GM19324 (cell line): ENCODE results near the gene JPH2.
A peak's percentile ranks its signal among the peaks of the same experiment; 100 is the strongest.
"Not testable (repeated sequence)": the region's sequence is repeated elsewhere in the genome, so short reads cannot be mapped to it uniquely, and the experiment has no call there.

Experiments used
- ATAC-seq: cut with Tn5 transposase; IDR thresholded peaks from one replicate; pipeline ENCODE4 v1.9.1; 2021; ENCODE audit warnings: mild to moderate bottlenecking, moderate library complexity; ENCODE audit not compliant: unreplicated experiment, low FRiP score

The JPH2 gene

DNA sequence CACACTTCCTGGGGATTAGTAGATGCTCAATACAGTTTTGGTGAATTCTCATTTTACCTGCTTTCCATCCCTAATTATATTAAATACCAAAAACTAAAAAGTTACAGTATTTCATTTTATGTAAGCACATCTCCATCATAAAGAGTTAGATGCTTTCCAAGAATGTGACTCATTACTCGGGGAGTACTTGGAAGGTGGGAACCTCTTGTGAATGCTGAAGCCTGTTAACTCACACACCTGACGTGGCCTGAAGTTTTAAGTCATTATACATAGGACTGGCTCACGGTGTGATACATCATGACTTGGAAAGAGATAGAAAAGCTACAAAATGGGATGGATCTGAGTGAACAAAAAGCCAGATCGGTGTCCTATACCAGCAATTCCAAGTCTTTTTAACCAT lies 25.8 kb upstream of the JPH2 start:
- no peak for ATAC-seq

DNA sequence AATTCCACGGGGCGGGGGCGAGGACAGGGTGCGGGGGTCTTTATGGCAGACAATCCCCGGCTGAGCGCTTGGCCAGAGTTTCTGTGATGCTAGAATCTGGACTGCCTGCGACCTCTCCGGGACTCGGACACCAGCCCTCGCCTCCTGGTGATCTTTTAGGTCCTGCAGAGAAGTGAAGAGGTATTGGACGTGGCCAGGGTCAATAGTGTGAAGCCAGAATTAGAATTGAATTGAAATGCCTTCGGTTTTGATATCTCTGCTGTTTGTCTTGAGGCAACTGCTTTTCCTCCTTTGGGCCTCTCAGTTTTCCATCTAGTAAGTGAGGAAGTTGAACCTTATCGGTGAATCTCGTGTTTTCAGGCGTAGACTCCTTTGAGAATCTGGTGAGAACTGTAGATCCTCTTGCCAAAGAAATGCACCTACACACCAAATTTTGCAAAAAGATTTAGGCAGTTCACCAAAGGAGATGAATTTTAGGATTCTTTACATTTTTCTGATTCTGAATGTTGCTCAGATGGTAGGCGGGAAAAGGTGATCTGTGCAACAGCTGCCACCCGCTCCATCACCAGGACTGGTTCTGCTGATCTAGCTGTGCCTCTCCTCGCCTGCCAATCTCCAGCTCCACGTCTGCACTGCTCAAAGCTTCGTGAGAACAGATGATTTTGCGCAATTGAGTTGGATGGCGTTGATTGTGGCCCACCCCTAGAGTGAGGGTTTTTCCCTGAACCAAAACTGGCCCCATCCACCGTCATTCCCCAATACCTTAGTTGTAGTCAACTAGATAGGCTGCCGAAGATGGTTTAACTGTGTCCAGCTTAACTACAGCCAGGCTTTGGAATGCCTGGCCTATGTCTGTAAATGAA lies 24.4 kb upstream of the JPH2 start:
- no peak for ATAC-seq

DNA sequence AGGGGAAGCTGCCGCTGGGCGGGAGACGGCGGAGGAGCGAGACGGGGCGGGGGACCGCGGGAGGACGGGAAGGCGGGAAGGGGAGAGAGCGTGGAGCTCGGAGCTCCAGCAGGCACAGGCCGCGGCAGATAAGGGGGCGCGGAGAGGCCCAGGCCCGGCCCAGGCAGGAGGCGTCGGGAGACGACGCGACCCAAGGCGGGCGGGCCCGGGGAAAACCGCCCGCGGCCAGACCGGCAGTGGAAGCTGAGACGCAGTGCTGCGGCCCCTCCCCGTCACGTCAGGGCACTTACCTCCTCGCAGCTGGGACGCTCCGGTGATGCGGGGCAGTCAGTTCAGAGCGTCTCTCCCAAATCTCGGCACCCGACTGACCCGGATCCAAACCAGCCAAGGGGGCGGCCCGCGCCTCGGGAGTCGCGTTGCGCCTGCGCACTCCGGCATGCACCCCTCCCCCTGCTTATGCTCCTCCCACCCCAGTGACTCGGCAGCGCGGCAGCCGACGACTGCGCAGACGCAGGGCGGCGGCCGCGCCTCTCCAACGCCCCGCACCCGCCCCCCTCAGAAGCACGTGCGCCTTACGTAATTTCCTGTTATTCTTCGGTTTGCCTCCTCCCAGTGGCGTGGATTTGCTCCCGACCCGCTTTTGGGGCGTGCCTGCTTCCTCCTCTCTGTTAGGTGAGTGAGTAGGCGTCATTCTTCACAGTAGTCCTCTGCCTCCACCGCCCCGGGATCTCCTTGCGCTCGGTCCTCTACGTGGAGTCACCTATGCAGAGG lies 23.6 kb upstream of the JPH2 start, which contains the start of gene OSER1:
TSS of gene OSER1 (minus strand) at position 366 of the 771 bp plus-strand sequence. CDS start 3,814 bp downstream, outside the sequence.
- ATAC-seq = peak; percentile 93

DNA sequence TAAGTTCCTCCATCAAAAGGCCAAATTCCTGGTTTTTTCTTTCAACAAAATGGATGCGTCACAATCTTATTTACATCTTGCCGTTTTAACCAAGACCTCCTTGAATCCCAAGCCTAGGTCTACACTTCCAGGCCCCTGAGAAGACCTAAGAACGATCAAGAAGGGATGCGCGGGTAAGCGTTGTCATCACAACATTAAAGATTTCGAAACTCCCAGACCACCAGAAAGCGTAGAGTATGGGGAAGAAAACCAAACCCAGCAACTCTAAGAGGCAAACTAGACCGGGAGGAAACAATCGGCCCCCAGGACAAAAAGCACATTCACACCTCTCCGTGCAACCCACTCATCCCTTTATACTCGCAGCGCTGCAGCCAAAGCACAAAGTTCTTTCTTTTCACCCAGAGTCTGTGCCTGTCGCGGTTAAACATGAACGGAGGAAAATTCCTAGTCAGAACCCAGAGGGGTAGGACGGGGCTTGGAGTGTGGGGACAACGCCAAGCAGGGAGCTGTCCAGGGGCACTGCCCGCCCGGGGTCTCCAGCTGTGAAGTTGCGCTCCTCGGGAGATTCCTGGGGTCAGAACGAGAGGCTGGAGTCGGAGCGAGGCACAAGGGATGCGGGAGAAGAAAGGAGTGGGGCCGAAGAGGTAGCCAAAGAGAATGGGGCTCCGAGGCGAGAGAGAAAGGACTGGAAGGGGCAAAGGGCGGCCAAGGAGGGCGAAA lies 22.9 kb upstream of the JPH2 start:
- ATAC-seq = peak; percentile 7

DNA sequence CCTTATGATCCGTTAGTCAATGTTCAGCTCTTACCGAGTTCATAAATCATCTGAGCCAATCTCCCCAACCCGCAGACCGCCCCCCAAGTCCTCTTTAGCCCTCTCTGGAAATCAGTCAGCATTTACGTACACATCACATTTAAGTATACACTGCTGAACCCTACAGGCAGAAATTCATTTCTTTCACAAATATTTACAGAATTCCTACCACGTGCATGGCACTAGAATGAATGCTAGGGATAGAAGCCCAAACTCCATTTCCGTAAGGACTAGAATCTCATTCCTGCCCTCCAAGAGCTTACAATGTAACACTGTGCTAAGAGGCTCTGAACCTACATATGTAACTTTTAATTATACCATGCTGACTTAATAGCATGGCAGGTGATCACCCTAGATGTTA lies 21.8 kb upstream of the JPH2 start:
- ATAC-seq = no peak

DNA sequence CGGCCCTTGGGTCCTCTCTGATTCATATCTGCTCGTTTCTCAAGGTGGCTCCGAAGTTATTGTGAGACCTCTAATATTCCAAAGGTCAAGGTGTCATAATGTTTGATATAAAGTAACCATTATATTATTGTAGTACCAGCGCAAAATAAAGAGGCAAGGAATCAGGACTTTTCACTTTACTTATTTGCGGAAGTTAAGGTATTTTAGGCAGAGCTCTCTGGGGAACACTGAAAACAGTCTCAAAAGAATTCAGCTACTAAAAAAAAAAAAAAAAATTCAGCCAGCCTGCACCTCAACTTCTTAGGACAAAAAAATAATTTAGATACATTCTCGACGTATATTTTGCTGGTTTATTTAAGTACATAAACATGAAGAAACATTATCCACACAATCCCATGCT lies 21.2 kb upstream of the JPH2 start:
- no peak for ATAC-seq

DNA sequence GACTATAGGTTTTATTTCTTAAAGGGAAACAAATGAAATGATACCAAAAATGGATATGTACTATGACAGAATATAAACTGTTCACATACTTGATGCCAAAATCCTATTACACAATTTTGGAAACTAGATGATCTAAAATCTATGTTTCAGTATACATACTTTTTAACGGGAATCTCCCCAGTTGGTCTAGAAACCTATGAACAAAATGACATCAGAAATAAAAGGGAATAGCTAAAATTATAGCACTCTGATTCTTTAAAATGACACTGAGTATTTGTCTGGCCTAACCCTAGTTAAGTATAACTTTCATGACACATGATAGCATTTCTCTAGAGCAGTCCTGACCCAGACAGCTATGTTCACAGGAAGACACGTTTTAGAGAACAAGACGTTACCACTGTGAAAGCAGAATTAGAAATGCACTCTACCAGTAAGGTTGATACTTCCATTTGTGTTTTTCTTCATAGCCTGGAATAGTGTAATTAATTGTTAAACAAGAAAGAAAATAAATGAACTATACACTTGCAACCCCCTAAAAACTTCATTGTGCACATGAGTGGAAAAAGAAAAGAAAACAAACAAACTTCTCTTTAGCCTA lies 20.2 kb upstream of the JPH2 start:
- no peak for ATAC-seq

DNA sequence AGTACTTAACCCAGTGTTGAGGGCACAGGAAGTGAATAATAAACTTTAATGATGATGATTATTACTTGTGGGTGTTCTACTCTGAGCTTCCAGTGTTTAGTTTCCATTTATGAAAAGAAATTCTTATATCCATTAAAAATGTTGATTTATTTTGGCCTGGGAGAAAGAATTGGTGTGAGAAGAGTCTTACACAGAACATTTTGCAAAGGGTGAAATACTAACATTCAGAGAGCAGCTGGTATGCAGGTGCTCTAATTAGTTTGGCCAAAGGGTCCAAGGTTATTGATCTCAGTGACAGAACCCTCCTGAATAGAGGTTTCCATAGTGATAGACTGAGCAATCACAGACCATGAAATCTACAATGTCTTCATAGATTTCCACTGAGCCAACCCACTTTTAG lies 19.1 kb upstream of the JPH2 start:
- ATAC-seq = no peak

DNA sequence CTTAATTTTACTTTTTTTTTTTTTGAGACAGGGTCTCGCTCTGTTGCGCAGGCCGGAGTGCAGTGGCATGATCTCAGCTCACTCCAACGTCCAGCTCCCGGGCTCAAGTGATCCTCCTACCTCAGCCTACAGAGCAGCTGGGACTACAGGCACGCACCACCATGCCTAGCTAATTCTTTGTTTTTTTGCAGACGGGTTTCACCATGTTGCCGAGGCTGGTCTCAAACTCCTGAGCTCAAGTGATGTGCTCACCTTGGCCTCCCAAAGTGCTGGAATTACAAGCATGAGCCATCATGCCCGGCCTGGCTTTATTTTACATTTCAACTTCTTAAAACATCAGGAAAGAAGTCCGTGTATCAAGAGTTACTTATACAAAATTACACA lies 17.8 kb upstream of the JPH2 start:
- no peak for ATAC-seq

DNA sequence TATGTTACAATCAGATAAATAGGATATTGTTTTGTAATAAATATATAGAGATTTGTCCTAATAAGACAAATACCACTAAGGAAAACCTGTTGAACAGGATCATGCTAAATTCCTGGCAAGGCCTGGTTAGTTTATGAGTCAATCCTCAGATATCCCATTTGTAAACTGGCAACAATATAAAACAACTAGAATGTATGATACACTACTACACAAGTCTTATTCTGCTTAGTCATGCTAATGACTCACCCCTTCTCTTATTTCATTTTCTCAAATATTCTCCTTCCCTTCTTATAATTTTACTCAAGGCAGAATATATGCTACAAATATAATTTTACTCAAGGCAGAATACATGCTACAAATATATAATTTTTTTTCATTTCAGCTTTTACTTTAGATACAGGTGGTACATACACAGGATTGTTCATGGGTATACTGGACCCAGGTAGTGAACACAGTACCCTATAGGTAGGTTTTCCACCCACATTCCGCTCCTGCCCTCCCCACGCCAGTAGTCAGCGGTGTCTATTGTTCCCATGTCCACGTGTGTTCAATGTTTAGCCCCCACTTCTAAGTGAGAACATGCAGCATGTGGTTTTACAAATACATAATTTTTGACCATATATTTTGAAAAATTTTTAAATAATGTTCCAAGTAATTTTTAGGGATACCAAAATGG lies 17.3 kb upstream of the JPH2 start:
- ATAC-seq = no peak

DNA sequence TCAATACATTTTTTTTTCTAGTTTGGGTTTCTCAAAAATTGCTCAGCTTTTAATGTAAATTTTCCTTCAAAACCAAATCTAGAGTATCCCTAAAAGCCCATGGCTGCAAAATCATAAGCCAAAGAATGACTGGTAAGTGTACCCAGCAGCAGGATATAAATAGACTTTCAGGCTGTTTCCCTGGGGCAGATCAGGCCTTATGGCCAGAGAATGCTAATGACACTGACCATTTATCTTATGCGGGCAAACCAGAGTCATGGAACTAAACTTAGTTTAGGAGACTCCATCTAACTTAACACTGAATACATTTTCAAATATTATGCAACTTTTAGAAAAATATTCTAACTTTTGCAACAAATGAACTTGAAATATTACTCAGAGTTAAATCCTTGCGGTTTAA lies 16.2 kb upstream of the JPH2 start:
- no peak for ATAC-seq

DNA sequence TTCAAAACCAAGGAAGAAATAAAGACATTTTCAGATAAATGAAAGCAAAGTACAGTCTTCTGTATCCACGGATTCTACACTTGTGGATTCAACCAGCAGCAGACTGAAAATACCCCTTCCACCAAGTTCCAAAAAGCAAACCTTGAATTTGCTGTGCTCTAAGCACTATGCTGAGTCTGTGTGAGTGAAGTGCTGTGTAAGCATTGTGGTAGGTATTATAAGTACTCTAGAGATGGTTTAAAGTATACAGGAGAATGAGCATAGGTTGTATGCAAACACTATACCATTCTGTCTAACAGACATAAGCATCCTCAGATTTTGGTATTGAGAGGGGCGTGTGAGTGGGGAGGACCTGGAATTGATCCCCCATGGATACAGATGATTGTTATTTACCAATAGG lies 14.0 kb upstream of the JPH2 start:
- ATAC-seq = no peak

DNA sequence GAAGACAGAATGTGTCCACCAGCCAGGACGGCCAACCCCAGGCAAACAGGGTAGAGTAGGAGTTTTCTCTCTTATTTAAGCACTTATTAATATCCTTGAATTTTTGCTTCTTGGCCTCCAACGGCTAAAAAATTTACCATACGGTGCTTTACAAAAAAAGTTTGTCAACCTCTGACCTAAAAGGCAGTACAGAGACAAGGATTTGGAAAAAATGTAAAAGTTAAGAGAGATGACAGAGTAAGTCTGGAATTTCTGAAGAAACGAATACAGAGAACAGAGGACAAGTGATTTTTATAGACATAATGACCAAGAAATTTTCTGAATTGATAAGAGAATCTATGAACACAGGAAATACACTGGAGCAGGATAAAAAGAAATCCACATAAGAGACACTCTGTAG lies 13.4 kb upstream of the JPH2 start:
- no peak for ATAC-seq

DNA sequence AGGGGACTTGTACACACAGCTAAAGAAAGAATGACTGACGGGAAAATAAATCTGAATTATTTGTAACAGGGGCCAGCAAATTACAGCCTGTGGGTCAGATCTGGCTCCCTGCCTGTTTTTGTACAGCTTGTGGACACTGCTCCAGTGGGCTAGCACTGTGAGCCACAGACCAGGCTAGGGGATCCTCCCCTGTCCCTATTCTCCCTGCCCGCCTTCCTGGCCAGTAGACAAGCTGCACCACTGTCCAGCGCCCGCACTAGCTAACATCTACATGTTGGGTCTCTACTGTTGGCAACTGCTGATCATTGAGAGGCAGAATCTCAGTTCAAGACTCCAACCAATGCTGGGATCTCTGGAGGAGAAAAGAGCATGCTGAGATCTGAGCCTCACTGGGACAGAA lies 12.9 kb upstream of the JPH2 start:
- ATAC-seq = no peak

DNA sequence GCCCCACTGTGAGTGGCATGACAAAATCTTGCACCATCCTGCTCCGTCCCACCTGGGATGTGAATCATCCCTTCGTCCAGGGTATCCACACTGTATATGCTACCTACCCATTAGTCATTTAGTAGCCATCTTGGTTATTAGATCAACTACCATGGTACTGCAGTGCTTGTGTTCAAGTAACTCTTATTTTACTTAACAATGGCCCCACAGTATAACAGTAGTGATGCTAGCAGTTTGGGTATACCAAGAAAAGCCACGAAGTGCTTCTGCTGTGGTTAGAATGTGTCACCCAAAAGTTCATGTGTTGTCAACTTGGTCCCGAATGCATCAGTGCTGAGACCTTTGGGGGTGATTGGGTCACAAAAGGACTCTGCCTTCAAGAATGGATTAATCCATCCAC lies 11.9 kb upstream of the JPH2 start:
- no peak for ATAC-seq

DNA sequence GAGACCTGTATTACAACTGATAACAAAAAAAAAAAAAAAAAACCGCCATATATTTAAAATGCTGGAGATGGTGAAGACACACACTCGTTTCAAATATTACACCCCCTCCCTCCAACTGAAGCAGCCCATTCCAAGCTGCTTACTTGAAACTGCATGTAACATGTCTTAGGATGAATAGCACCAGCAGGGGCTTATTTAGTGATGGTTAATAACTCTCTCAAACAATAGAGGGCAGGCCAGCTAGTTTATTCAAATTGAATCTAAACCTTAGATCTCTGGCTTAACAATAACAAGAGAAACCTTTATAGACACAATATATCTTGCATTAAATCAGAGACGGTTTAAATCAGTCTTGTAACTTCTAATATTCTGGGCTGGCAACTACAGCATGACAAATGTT lies 9.3 kb upstream of the JPH2 start:
- ATAC-seq = no peak

DNA sequence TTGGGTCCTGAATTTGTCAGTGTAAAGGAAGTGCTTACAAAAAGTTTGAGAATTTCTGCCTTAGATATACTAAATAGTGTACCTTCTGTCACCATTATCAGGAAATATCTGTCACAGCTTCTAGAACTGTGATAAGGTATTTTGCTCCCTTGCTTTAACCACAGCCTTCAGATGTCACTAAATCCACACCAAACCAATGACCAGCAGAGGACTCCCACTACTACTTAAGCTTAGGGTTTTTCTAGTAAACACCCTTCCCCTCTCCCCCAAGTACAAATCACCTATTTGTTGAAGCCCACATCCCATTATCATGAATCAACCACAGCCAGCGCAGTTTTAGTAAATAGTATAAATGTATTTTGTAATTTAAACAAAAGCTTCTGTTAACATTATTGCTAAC lies 8.6 kb upstream of the JPH2 start:
- no peak for ATAC-seq

DNA sequence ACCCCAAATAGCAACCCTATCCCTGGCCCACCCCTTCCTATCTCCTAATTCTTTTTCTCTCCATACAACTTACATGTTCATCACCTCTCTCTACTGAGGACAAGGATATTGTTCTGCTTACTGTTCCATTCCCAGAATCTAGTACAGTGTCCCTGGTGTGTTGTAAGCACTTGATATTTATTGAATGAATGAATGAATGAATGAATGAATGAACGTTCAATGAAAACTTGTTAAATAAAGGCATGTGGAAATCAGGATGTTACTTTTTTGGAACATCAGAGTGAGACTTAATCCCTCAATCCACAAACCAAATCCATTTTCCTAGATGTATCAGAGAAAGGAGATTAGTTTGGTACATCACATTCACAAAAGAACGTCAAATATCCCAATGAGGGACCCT lies 6.8 kb upstream of the JPH2 start:
- ATAC-seq = no peak

DNA sequence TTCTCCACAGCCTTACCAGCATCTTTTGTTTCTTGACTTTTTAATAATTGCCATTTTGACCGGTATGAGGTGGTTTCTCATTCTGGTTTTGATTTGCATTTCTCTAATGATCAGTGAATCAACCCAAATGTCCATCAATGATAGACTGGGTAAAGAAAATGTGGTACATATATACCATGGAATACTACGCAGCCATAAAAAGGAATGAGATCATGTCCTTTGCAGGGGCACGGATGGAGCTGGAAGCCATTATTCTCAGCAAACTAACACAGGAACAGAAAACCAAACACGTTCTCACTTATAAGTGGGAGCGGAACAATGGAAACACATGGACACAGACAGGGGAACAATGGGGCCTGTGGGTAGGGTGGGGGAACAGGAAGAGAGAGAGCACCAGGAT lies 4.7 kb upstream of the JPH2 start:
- not testable (repeated sequence) for ATAC-seq

DNA sequence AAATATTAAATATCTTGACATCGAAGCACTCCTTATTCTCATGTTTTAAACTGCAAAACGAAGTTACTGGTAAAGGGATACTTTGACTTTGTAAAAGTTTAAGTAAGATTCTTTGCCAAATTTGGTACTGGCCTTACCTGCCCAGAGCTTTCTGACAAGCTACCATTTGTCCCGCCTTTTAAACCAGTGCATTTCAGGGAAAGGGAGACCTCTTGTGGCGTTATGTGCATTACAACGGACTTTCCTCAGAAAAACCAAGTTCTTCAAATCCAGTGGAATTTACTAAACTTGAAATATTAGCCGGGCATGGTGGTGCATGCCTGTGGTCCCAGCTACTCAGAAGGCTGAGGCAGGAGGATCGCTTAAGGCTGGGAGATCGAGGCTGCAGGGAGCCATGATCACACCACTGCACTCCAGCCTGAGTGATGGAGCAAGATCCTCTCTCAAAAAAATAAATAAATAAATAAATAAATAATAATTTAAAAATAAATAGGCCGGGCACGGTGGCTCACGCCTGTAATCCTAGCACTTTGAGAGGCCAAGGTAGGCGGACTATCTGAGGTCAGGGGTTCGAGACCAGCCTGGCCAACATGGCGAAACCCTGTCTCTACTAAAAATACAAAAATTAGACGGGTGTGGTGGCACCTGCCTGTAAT lies 3.3 kb upstream of the JPH2 start:
- ATAC-seq = not testable (repeated sequence)
